Body of pancreas (tissue), 4 donors: ENCODE measurements around the gene UBL4A.

Experiments
- CTCF ChIP-seq, 7 experiments: fragments of 450-650 bp in 4 of 7; fragments of 200-600 bp in 3 of 7; sonication (generic) in 3 of 7; IDR thresholded peaks; one replicate each; pipeline ENCODE4 v1.5.1; 2016 to 2019; ENCODE audit warnings: antibody characterized with exemption in 7 of 7
- POLR2A ChIP-seq, 3 donors: fragments of 450-650 bp; IDR thresholded peaks; one replicate each; pipeline ENCODE4 v1.6.1; 2016; ENCODE audit warnings: antibody characterized with exemption in 3 of 3, mild to moderate bottlenecking in 2 of 3

GRCh38 chrX:154445776-154446175, 40.6 kb downstream of the UBL4A start:
- TF ChIP-seq POLR2A (IDR thresholded peaks at IDR 0.05) (no peak), CTCF (IDR thresholded peaks at IDR 0.05) (no peak)
